GM18861 (cell line): ENCODE measurements around the gene CHMP6.
"Not testable (repeated sequence)": the region's sequence is repeated elsewhere in the genome, so short reads cannot be mapped to it uniquely, and the experiment has no call there.

Experiments
- ATAC-seq: cut with Tn5 transposase; IDR thresholded peaks from one replicate; pipeline ENCODE4 v1.9.1; 2021; ENCODE audit not compliant: unreplicated experiment

CHMP6 gene

GRCh38 chr17:81029859-81030258 lies 38.2 kb downstream of the CHMP6 start:
- no peak for ATAC-seq

- not testable (repeated sequence) for ATAC-seq
Observed at GRCh38 chr17:81030312-81030711, 38.7 kb downstream of the CHMP6 start.

GRCh38 chr17:81030741-81031565 lies 39.3 kb downstream of the CHMP6 start:
- no peak for ATAC-seq

GRCh38 chr17:81031566-81032550 lies 40.2 kb downstream of the CHMP6 start:
- no peak for ATAC-seq

- no peak for ATAC-seq
Observed at GRCh38 chr17:81032641-81033480, 41.2 kb downstream of the CHMP6 start.

GRCh38 chr17:81033535-81034167 lies 42.0 kb downstream of the CHMP6 start:
- no peak for ATAC-seq

GRCh38 chr17:81034168-81034777 lies 42.6 kb downstream of the CHMP6 start:
- no peak for ATAC-seq

- peak; percentile 38 for ATAC-seq
Observed at GRCh38 chr17:81034779-81035520, 43.3 kb downstream of the CHMP6 start, which contains the start of gene BAIAP2. Gene BAIAP2 (plus strand): TSS chr17:81035151. CDS start chr17:81035255, 104 bp downstream.

- no peak for ATAC-seq
Observed at GRCh38 chr17:81035521-81036196, 44.0 kb downstream of the CHMP6 start.

GRCh38 chr17:81036197-81036941 lies 44.7 kb downstream of the CHMP6 start:
- ATAC-seq = no peak

- ATAC-seq = no peak
Observed at GRCh38 chr17:81037026-81037797, 45.6 kb downstream of the CHMP6 start.

- no peak for ATAC-seq
Observed at GRCh38 chr17:81037798-81038733, 46.4 kb downstream of the CHMP6 start.

- no peak for ATAC-seq
Observed at GRCh38 chr17:81039096-81039495, 47.5 kb downstream of the CHMP6 start.

GRCh38 chr17:81039854-81040758 lies 48.5 kb downstream of the CHMP6 start:
- ATAC-seq = no peak

GRCh38 chr17:81040791-81041337 lies 49.2 kb downstream of the CHMP6 start:
- ATAC-seq = no peak
